ENCODE data around the gene ASIC4. TPM values are rescaled to one million over a fixed set of nuclear protein-coding genes. Genes with fewer than 3 reads are reported as not detected.

The ASIC4 gene
- total RNA-seq, 1 experiment from 2014 or later: 0.79 TPM

DNA sequence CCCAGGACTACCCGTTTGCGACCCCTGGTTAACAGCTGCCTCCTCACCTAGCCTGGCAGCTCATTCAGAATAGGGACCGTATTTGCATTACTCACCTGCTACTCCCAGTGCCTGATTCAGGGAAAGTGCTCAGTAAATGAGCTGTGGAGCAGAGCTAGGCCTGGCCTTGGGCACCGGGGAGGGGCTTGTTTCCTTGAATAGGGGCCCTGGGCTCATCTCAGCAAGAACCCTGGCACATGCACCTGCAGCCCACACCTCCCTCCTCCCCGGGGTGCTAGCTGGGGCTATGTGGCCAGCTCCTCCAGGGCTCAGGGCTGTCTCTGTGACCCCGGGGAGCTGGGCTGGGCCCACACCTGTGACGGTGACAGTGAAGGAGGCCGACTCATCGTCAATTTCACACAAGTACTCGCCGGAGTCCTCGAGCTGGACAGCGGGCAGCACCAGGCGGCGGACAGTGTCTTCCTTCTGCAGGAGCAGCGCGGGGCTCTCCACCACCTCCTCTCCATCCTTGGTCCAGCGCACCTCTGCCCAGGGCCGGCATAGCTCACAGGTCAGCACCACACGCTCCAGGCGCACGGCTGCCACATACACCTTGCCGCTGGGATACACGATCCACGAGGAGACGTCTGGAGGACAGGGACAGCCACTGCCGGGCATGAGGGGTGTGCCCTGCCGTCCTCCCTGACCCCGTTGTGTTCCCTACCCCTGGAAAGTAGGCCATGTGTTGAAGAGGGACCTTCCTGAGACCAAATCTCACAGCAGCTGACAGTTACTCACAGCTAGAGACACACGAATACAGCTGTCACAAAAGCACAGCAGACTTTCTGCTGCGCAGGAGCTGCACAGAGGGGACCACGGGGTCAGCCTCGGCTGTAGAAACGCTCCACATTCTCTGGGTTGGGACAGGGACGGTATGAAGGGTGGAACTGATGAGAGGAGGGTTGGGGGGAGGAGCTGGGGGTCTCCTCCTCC lies 48.1 kb downstream of the ASIC4 start:
- Mint-ChIP-seq H3K27me3 (ENCODE audit: low read depth) (peaks cover 2% of the 10 kb centered on the region; the same call in 1 of the 2 replicates), H3K4me3 (no peak overlapping the region; the same call in 1 of the 2 replicates), H3K36me3 (peaks cover 43% of the 10 kb centered on the region), H3K9me3 (no peaks in the 10 kb centered on the region), H3K4me1 (peaks cover 72% of the 10 kb centered on the region), H3K27ac (peak overlapping the region; percentile 86)
- POLR2A ChIA-PET: interaction anchor here (0.9 to 3.6 kb wide), 6 partner anchors 9 to 35 kb away, joined by 3 to 29 read pairs (median 10); partner anchors contain the start of genes CHPF, INHA, OBSL1 and STK11IP
- DNase-seq (ENCODE audit: low spot score) (no peak), ATAC-seq (peak; percentile 10)
- CTCF ChIA-PET: interaction anchor here (1.1 to 7.2 kb wide), 15 partner anchors 10 to 174 kb away, joined by 3 to 86 read pairs (median 16); partner anchors contain the start of genes CHPF, DNPEP, INHA and OBSL1
- 0 out of 2 replicates have a peak, but pooled peaks have one; percentile 39 for TF ChIP-seq ETV6 (CRISPR knock-in tag; IDR thresholded peaks at IDR 0.05)
- no peak for TF ChIP-seq OVOL2 (CRISPR knock-in tag; IDR thresholded peaks at IDR 0.05; ENCODE audit: borderline replicate concordance)
- TF ChIP-seq, protein P1, sequence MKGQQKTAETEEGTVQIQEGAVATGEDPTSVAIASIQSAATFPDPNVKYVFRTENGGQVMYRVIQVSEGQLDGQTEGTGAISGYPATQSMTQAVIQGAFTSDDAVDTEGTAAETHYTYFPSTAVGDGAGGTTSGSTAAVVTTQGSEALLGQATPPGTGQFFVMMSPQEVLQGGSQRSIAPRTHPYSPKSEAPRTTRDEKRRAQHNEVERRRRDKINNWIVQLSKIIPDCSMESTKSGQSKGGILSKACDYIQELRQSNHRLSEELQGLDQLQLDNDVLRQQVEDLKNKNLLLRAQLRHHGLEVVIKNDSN (CRISPR knock-in tag; IDR thresholded peaks at IDR 0.05): 0 out of 2 replicates have a peak, but pooled peaks have one; percentile 20
- TF ChIP-seq ZBTB21 (CRISPR knock-in tag; IDR thresholded peaks at IDR 0.05; ENCODE audit: borderline replicate concordance): no peak

DNA sequence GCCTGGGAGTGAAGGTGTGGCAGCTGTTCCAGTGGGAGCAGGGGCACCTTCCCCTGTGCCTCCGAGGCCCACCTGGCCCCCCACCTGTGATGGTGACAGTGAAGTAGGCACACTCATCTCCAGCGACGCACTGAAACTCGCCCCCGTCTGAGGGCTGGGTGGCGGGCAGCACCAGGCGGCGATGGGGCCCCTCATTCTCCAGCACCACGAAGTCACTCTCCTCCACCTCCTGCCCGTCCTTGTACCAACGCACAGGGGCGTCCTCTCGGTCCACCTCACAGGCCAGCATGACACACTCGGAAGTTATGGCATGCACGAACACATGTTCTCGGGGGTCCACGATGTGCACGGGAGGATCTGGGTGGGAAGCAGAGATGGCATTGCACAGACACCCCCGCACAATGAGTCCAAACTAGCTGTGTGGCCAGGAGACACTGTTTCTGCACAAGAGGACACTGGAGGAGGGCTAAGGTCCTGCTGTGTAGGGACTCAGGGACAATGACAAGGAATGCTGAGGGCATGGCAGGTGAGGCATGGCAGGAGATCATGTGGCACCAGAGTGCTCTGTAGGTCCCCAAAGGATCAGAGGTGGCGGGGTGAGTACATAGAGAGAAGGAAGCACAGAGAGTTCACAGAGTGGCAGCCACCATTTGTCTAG lies 49.1 kb downstream of the ASIC4 start:
- CTCF ChIA-PET: interaction anchor here (1.6 to 3.9 kb wide), 4 partner anchors 15 to 79 kb away, joined by 5 to 44 read pairs (median 12); no protein-coding TSS in a partner anchor
- H3K4me1 Mint-ChIP-seq: peaks cover 82% of the 10 kb centered on the region
- DNase-seq (ENCODE audit: low spot score): no peak
- POLR2A ChIA-PET: interaction anchor here (1.5 to 3.6 kb wide), 2 partner anchors 11 to 20 kb away, joined by 3 to 17 read pairs; partner anchors contain the start of genes CHPF and TMEM198
- peak overlapping the region; percentile 20; the same call in 1 of the 2 replicates for H3K4me3 Mint-ChIP-seq
- H3K9me3 Mint-ChIP-seq: no peaks in the 10 kb centered on the region
- peak overlapping the region; percentile 99 for H3K27ac Mint-ChIP-seq
- H3K27me3 Mint-ChIP-seq (ENCODE audit: low read depth): peaks cover 2% of the 10 kb centered on the region; the same call in 1 of the 2 replicates
- no peak for ATAC-seq
- TF ChIP-seq ZBTB21 (CRISPR knock-in tag; IDR thresholded peaks at IDR 0.05; ENCODE audit: borderline replicate concordance) (0 out of 2 replicates have a peak, but pooled peaks have one; percentile 58), RELA (CRISPR knock-in tag; IDR thresholded peaks at IDR 0.05; ENCODE audit: borderline replicate concordance) (no peak)
- TF ChIP-seq, protein P2, sequence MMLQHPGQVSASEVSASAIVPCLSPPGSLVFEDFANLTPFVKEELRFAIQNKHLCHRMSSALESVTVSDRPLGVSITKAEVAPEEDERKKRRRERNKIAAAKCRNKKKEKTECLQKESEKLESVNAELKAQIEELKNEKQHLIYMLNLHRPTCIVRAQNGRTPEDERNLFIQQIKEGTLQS (CRISPR knock-in tag; conservative IDR thresholded peaks at IDR 0.05): 0 out of 2 replicates have a peak, but pooled peaks have one; percentile 22
- H3K36me3 Mint-ChIP-seq: peaks cover 52% of the 10 kb centered on the region

GRCh38 chr2:219565130-219566080 lies 51.1 kb downstream of the ASIC4 start:
- Mint-ChIP-seq H3K27me3 (ENCODE audit: low read depth) (peaks cover 7% of the 10 kb centered on the region), H3K4me1 (peaks cover 88% of the 10 kb centered on the region), H3K27ac (peak overlapping the region; percentile 99), H3K9me3 (no peaks in the 10 kb centered on the region), H3K36me3 (peaks cover 61% of the 10 kb centered on the region), H3K4me3 (peak overlapping the region; percentile 42)
- POLR2A ChIA-PET: interaction anchor here (0.7 kb wide), 1 partner anchor 32 kb away, joined by 3 read pairs; the partner anchor contains the start of gene STK11IP
- ATAC-seq (peak; percentile 36), DNase-seq (ENCODE audit: low spot score) (peak; percentile 70)
- CTCF ChIA-PET: interaction anchor here (1.0 to 1.6 kb wide), 5 partner anchors 13 to 124 kb away, joined by 3 to 5 read pairs (median 3); partner anchors contain the start of genes CHPF and TMEM198
- TF ChIP-seq RELA (CRISPR knock-in tag; IDR thresholded peaks at IDR 0.05; ENCODE audit: borderline replicate concordance) (no peak), ZNF138 (CRISPR knock-in tag; conservative IDR thresholded peaks at IDR 0.05) (no peak), NFATC4 (CRISPR knock-in tag; IDR thresholded peaks at IDR 0.05) (no peak), ETV6 (CRISPR knock-in tag; IDR thresholded peaks at IDR 0.05) (no peak), ZNF512 (CRISPR knock-in tag; IDR thresholded peaks at IDR 0.05; ENCODE audit: borderline replicate concordance) (no peak), GRHL2 (CRISPR knock-in tag; IDR thresholded peaks at IDR 0.05; ENCODE audit: insufficient replicate concordance, severe bottlenecking) (no peak), CBFB (CRISPR knock-in tag; IDR thresholded peaks at IDR 0.05; ENCODE audit: low read depth) (no peak)
- TF ChIP-seq, protein P3, sequence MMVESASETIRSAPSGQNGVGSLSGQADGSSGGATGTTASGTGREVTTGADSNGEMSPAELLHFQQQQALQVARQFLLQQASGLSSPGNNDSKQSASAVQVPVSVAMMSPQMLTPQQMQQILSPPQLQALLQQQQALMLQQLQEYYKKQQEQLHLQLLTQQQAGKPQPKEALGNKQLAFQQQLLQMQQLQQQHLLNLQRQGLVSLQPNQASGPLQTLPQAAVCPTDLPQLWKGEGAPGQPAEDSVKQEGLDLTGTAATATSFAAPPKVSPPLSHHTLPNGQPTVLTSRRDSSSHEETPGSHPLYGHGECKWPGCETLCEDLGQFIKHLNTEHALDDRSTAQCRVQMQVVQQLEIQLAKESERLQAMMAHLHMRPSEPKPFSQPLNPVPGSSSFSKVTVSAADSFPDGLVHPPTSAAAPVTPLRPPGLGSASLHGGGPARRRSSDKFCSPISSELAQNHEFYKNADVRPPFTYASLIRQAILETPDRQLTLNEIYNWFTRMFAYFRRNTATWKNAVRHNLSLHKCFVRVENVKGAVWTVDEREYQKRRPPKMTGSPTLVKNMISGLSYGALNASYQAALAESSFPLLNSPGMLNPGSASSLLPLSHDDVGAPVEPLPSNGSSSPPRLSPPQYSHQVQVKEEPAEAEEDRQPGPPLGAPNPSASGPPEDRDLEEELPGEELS (CRISPR knock-in tag; IDR thresholded peaks at IDR 0.05): no peak
- TF ChIP-seq, protein P4, sequence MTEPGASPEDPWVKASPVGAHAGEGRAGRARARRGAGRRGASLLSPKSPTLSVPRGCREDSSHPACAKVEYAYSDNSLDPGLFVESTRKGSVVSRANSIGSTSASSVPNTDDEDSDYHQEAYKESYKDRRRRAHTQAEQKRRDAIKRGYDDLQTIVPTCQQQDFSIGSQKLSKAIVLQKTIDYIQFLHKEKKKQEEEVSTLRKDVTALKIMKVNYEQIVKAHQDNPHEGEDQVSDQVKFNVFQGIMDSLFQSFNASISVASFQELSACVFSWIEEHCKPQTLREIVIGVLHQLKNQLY (CRISPR knock-in tag; IDR thresholded peaks at IDR 0.05): no peak
- TF ChIP-seq, protein P5, sequence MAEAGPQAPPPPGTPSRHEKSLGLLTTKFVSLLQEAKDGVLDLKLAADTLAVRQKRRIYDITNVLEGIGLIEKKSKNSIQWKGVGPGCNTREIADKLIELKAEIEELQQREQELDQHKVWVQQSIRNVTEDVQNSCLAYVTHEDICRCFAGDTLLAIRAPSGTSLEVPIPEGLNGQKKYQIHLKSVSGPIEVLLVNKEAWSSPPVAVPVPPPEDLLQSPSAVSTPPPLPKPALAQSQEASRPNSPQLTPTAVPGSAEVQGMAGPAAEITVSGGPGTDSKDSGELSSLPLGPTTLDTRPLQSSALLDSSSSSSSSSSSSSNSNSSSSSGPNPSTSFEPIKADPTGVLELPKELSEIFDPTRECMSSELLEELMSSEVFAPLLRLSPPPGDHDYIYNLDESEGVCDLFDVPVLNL (CRISPR knock-in tag; IDR thresholded peaks at IDR 0.05; ENCODE audit: borderline replicate concordance, low read depth): no peak
- TF ChIP-seq, protein P6, sequence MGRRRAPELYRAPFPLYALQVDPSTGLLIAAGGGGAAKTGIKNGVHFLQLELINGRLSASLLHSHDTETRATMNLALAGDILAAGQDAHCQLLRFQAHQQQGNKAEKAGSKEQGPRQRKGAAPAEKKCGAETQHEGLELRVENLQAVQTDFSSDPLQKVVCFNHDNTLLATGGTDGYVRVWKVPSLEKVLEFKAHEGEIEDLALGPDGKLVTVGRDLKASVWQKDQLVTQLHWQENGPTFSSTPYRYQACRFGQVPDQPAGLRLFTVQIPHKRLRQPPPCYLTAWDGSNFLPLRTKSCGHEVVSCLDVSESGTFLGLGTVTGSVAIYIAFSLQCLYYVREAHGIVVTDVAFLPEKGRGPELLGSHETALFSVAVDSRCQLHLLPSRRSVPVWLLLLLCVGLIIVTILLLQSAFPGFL (CRISPR knock-in tag; IDR thresholded peaks at IDR 0.05; ENCODE audit: borderline replicate concordance): no peak

Data from WTC11 (cell line).